Stomach smooth muscle (tissue), 2 donors: ENCODE data around the gene BPIFB2.

Source experiments
- H3K27ac ChIP-seq: one replicate; pipeline ENCODE4 v1.7.0; 2013; ENCODE audit warnings: mild to moderate bottlenecking, low read length, inconsistent platforms
- H3K27me3 ChIP-seq, 2 donors: one replicate each; pipeline ENCODE4 v1.7.0; 2013; ENCODE audit warnings: low read length in 2 of 2; ENCODE audit not compliant: insufficient read depth in 2 of 2, control insufficient read depth in 1 of 2
- H3K36me3 ChIP-seq, 2 donors: one replicate each; pipeline ENCODE4 v1.7.0; 2013; ENCODE audit warnings: low read length in 2 of 2; ENCODE audit not compliant: control insufficient read depth in 2 of 2, insufficient read depth in 2 of 2
- H3K4me1 ChIP-seq: one replicate; pipeline ENCODE4 v1.7.0; 2013; ENCODE audit warnings: low read length; ENCODE audit not compliant: control insufficient read depth, insufficient read depth
- H3K4me3 ChIP-seq, 2 donors: one replicate each; pipeline ENCODE4 v1.7.0; 2013; ENCODE audit warnings: low read length in 2 of 2
- H3K9ac ChIP-seq, 2 donors: one replicate each; pipeline ENCODE4 v1.7.0; 2013; ENCODE audit warnings: low read length in 2 of 2, mild to moderate bottlenecking in 1 of 2
- H3K9me3 ChIP-seq, 2 donors: one replicate each; pipeline ENCODE4 v1.7.0; 2013; ENCODE audit warnings: low read length in 2 of 2; ENCODE audit not compliant: control insufficient read depth in 2 of 2
- donor health status: healthy.
- donor health status: Pancreatic carcinoma.

BPIFB2 gene

DNA sequence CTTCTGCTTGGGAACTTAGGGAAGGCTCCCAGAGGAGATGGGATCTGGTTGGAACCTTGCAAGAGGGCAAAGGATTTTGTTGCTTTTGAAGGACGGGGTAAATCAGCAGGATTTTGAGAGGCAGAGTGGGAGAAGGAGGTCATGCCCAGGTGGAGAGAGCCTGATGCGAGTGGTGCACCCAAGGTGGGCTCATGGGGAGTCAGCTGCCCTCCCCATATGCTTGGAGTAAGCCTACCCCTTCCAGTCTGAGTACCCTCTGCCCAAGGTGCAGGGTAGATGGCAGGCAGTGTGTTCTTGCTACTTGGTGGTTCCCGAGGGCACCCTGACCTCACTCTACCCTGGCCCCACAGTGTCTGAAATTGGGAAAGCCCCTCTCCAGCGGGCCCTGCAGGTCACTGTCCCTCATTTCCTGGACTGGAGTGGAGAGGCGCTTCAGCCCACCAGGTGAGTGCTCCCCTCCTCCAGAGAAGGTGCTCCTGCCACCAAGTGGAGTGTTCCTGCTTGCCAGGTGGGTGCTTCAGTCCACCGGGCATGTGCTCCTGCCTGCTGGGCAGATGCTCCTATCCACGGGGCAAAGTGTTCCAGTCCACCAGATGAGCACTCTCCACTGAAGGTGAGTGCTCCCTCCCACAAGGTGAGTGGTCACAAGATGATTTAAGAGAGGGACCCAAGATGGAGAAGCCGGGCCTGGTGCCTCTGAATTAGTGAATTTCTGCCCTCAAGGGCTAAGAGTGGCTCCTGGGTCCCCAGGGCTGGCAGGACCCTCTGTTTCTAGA is 3.4 kb downstream of the BPIFB2 start:
- peaks cover 0 to under 1% of the 10 kb centered on the region in 2 donors for H3K9me3 ChIP-seq
- H3K27ac ChIP-seq = no peak overlapping the region
- H3K4me1 ChIP-seq = no peaks in the 10 kb centered on the region
- no peak overlapping the region for H3K4me3 ChIP-seq
- no peaks in the 10 kb centered on the region for H3K36me3 ChIP-seq
- H3K9ac ChIP-seq = no peak overlapping the region
- peaks cover 4 to 10% of the 10 kb centered on the region in 2 donors for H3K27me3 ChIP-seq

GRCh38 chr20:33012327-33013189 is 5.1 kb downstream of the BPIFB2 start:
- no peak overlapping the region for H3K9ac ChIP-seq
- H3K9me3 ChIP-seq = no peaks in the 10 kb centered on the region
- H3K36me3 ChIP-seq = no peaks in the 10 kb centered on the region
- H3K4me1 ChIP-seq = no peaks in the 10 kb centered on the region
- no peak overlapping the region for H3K4me3 ChIP-seq
- H3K27ac ChIP-seq = no peak overlapping the region
- peaks cover 4 to 12% of the 10 kb centered on the region in 2 donors for H3K27me3 ChIP-seq

- Histone ChIP-seq H3K9ac (no peak overlapping the region), H3K27ac (no peak overlapping the region), H3K36me3 (no peaks in the 10 kb centered on the region), H3K4me3 (no peak overlapping the region), H3K9me3 (no peaks in the 10 kb centered on the region), H3K27me3 (peaks cover 4 to 12% of the 10 kb centered on the region in 2 donors), H3K4me1 (no peaks in the 10 kb centered on the region)
These were observed 6.3 kb downstream of the BPIFB2 start for GRCh38 chr20:33013701-33014326.

DNA sequence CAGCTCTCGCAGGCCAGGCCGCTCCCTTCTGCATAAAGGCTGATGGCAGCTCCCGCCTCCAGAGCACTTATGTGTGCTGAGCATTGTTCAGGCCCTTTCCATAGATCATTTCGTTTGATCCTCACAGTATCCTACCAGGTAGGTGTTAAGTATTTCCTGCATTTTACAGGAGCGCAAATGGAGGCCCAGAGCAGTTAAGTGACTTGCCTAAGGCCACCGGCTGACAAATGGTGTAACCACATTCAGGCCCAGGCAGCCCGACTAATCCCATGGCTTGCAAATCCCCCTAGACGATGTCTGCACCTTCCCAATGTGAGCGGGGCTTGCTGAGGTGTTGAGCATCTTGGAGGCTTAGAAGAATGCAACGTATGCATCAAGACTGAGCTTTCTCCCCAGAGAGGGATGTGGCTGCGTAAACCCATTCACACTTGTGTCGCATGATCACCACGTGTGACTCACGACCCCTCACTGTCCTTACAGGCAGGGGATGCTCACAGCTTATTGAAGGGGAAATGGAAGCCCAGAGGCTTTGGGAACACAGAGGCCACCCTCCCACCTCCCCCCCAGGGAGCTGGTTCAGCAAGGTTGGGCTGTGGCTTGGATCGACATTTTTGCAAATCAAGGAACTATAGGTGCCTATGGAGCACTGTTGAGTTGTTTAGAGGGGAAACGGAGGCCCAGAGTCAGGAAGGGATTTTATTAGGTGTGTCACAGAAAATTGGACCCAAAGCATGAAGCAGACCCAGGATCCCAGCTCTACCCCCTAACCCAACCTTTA is 7.0 kb downstream of the BPIFB2 start:
- peaks cover 4 to 12% of the 10 kb centered on the region in 2 donors for H3K27me3 ChIP-seq
- no peaks in the 10 kb centered on the region for H3K9me3 ChIP-seq
- no peaks in the 10 kb centered on the region for H3K36me3 ChIP-seq
- no peak overlapping the region for H3K9ac ChIP-seq
- H3K4me1 ChIP-seq = no peaks in the 10 kb centered on the region
- no peak overlapping the region for H3K27ac ChIP-seq
- H3K4me3 ChIP-seq = no peak overlapping the region

DNA sequence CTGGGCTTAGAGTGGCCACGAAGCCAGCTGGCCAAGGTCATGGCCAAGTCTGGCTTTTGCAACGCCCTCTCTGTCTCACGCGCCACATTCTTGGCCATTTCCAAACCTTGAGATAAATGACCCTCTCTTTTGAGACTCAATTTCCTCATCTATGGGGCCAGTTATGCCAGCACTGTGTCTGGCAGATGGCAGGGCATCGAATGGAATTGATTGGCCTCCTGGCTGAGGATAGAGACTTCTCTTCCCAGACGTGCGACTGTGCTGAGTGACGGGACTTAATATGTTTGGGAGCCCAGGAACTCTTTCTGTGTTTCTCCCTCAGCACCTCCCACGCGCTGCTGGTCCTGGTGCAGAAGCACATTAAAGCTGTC is 7.6 kb downstream of the BPIFB2 start:
- Histone ChIP-seq H3K27ac (no peak overlapping the region), H3K4me1 (no peaks in the 10 kb centered on the region), H3K9ac (no peak overlapping the region), H3K27me3 (peaks cover 4 to 12% of the 10 kb centered on the region in 2 donors), H3K4me3 (no peak overlapping the region), H3K9me3 (no peaks in the 10 kb centered on the region), H3K36me3 (no peaks in the 10 kb centered on the region)

- no peaks in the 10 kb centered on the region for H3K9me3 ChIP-seq
- no peak overlapping the region for H3K27ac ChIP-seq
- H3K9ac ChIP-seq = no peak overlapping the region
- H3K27me3 ChIP-seq = peaks cover 4 to 12% of the 10 kb centered on the region in 2 donors
- no peak overlapping the region for H3K4me3 ChIP-seq
- H3K4me1 ChIP-seq = no peaks in the 10 kb centered on the region
- H3K36me3 ChIP-seq = no peaks in the 10 kb centered on the region
These were observed 8.4 kb downstream of the BPIFB2 start for GRCh38 chr20:33015700-33016580.

DNA sequence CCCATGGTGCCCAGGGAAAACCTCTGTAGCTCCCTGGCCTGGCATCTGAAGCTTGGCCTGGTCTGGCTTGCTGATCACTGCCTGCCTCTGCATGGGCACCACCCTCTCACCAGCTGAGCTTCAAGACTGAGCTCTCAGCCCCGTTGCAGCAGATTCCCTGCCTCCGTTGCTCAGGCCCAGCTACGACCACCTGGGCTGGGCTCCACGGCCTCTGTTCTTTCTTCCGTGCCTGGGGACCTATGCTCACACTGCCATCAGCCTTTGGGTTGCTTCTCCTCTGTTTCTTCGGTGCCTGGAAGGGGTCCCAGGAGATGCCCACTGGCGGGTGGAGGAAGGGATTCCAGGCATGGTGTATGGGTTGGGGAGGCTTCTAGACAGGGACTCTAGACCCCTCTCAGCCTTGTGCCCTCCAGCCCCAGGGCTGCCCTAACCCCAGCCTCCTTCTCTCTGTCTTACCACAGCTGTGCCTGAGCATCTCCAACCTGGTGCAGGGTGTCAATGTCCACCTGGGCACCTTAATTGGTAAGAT is 9.1 kb downstream of the BPIFB2 start:
- Histone ChIP-seq H3K27ac (no peak overlapping the region), H3K27me3 (peaks cover 4 to 12% of the 10 kb centered on the region in 2 donors), H3K9ac (no peak overlapping the region), H3K9me3 (no peaks in the 10 kb centered on the region), H3K36me3 (no peaks in the 10 kb centered on the region), H3K4me1 (no peaks in the 10 kb centered on the region), H3K4me3 (no peak overlapping the region)

DNA sequence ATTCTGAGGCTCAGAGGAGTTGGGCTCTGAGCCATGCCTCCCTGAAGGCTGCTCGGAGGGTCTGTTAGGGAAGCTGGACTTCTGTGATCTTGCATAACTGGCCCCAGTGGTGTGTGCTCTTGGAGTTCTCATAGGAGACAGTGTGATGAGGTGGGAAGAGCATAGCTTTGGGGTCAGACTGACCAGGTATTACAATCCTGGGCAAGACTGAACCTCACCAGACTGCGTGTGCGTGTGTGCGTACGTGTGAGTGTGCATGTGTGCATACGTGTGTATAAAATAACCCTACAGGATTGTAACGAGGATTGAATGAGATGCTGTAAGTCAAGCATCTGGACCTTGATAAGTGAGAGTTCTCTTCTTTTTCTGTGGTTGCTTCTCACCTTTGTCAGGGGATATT is 10.0 kb downstream of the BPIFB2 start:
- Histone ChIP-seq H3K9me3 (no peaks in the 10 kb centered on the region), H3K27me3 (peaks cover 2 to 12% of the 10 kb centered on the region in 2 donors), H3K4me1 (no peaks in the 10 kb centered on the region), H3K4me3 (no peak overlapping the region), H3K36me3 (no peaks in the 10 kb centered on the region), H3K9ac (no peak overlapping the region), H3K27ac (no peak overlapping the region)

DNA sequence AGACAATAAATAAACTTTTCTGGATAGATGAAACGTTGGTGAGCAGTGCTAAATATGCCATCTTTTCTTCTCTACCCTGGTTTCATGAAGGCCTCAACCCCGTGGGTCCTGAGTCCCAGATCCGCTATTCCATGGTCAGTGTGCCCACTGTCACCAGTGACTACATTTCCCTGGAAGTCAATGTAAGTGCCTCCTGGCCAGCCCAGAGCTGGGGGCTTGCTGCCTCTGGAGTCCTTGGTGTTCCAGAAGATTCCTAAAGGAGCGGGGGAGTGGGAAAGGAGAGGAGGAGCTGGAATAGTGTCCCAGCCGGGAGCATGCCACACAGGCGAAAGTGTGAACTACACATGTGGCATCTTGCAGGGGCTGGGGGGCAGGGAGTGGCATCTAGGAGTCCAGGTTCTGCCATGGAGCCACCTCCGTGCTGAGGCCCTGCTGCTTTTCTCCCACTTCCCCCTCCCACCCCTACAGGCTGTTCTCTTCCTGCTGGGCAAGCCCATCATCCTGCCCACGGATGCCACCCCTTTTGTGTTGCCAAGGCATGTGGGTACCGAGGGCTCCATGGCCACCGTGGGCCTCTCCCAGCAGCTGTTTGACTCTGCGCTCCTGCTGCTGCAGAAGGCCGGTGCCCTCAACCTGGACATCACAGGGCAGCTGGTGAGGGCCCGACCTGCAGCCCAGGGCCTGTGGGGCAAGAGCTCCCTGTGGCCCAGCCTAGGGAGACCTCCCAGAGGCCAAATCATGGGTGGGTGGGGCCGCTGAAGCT is 10.8 kb downstream of the BPIFB2 start:
- H3K4me3 ChIP-seq = no peak overlapping the region
- H3K9ac ChIP-seq = no peak overlapping the region
- peaks cover 0 to 12% of the 10 kb centered on the region in 2 donors for H3K27me3 ChIP-seq
- no peaks in the 10 kb centered on the region for H3K36me3 ChIP-seq
- no peaks in the 10 kb centered on the region for H3K4me1 ChIP-seq
- H3K27ac ChIP-seq = no peak overlapping the region
- no peaks in the 10 kb centered on the region for H3K9me3 ChIP-seq
